IPS DF 6.9 (cell line): ENCODE measurements around the gene PLCB1.

Source experiments
- DNase-seq: peaks from one replicate; pipeline ENCODE4 v3.0.0-alpha.2; 2013; ENCODE audit warnings: low read depth, low spot score
- H3K27ac ChIP-seq: one replicate; pipeline ENCODE4 v1.5.1; 2013; ENCODE audit warnings: low read length, control low read depth
- H3K27me3 ChIP-seq: 2 replicates; pipeline ENCODE4 v1.6.1; 2013; ENCODE audit warnings: mild to moderate bottlenecking, low read length; ENCODE audit not compliant: control insufficient read depth, insufficient read depth
- H3K36me3 ChIP-seq: 2 replicates; pipeline ENCODE4 v1.6.1; 2013; ENCODE audit warnings: low read length; ENCODE audit not compliant: control insufficient read depth, insufficient read depth
- H3K4me1 ChIP-seq: 2 replicates; pipeline ENCODE4 v1.6.1; 2013; ENCODE audit warnings: low read length; ENCODE audit not compliant: control insufficient read depth, insufficient read depth
- H3K4me3 ChIP-seq: 2 replicates; pipeline ENCODE4 v1.5.1; 2013; ENCODE audit warnings: mild to moderate bottlenecking, low read length
- H3K9me3 ChIP-seq: 2 replicates; pipeline ENCODE4 v1.6.1; 2013; ENCODE audit warnings: low read length, inconsistent platforms; ENCODE audit not compliant: control insufficient read depth, insufficient read depth
- WGBS: extraction: QIAGEN DNeasy Blood & Tissue Kit; methylation state at CpG from one replicate; pipeline ENCODE4 v1.1.7; 2013; ENCODE audit warnings: mixed read lengths, missing lambda C conversion rate; ENCODE audit not compliant: insufficient read length, insufficient coverage; 5-methylcytosine and 5-hydroxymethylcytosine counted together

Gene PLCB1

GRCh38 chr20:8183526-8183925, 51.5 kb downstream of the PLCB1 start:
- WGBS, result no CpG with 5 or more reads among the region's 2 CpGs
- no peaks in the 10 kb centered on the region for H3K27me3 ChIP-seq
- H3K4me3 ChIP-seq, result no peak overlapping the region
- no peak for DNase-seq
- no peaks in the 10 kb centered on the region for H3K4me1 ChIP-seq
- H3K36me3 ChIP-seq, result no peaks in the 10 kb centered on the region
- H3K9me3 ChIP-seq, result no peaks in the 10 kb centered on the region
- no peak overlapping the region for H3K27ac ChIP-seq

GRCh38 chr20:8187740-8188139, 55.7 kb downstream of the PLCB1 start:
- no peaks in the 10 kb centered on the region for H3K9me3 ChIP-seq
- DNase-seq, result no peak
- no peak overlapping the region for H3K27ac ChIP-seq
- H3K4me1 ChIP-seq, result no peaks in the 10 kb centered on the region
- H3K36me3 ChIP-seq, result no peaks in the 10 kb centered on the region
- no peaks in the 10 kb centered on the region for H3K27me3 ChIP-seq
- WGBS, result no CpG with 5 or more reads among the region's 2 CpGs
- no peak overlapping the region for H3K4me3 ChIP-seq

DNA sequence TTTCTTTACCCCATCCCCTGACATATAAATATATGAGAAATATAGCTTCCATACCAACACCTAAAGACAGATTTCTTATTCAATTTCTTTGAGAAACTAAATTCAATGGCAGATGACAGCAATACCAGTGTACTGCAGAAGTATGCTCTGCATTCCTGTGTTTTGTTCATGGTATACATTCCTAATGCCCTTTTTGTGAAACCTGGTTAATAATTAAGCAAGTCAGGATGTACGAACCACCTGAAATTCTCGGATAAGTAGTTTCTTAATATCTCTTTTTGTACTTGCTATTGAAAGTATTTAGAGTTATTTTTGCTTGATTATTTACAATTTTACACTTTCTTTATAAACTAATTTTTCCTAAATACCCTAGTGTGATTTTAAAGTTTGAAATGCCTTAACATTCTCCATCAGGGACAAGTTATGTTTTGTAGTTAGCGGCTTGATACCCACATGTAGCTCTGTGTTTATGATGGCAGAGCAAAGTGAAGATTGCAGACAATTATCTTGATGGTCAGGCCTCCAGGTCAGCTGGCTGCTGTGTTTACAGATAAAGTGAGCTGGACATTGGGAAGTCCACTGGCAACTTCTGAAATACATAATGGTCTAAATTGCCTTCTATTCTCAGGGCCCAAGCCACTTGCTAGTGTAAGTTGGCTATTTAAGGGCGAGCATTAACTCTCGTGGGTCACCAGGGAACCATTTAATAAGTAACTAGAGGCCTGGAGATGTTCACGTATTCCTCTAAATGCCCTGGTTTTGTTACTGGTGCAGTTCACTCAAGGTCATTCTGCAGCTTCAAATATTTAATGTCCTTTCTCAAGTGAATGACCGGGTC, 58.2 kb downstream of the PLCB1 start:
- no peak for DNase-seq
- H3K27me3 ChIP-seq, result no peaks in the 10 kb centered on the region
- WGBS, result no CpG with 5 or more reads among the region's 7 CpGs

DNA sequence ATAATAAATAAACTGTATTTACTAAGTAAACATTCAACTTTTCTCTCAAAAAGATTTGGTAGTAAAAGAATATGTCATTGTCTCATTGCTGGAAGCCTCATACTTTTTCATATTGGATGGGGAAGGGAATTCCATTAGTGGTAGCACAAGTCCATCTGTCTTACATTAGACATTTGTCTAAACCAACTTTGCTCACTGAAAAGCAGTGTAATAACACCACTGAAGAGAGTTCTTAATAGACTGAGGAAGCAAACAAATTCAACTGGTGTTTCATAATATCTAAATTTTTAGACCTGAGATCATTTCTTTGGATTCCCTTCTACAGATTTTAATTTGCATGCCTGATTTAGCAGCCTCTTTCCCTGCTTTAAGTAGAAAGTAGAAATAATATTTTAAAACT, 62.7 kb downstream of the PLCB1 start:
- Histone ChIP-seq H3K27me3 (no peaks in the 10 kb centered on the region), H3K9me3 (no peaks in the 10 kb centered on the region), H3K27ac (no peak overlapping the region), H3K4me1 (no peaks in the 10 kb centered on the region), H3K4me3 (no peak overlapping the region), H3K36me3 (no peaks in the 10 kb centered on the region)
- no peak for DNase-seq

More for the DNA sequence above, 58.2 kb downstream of the PLCB1 start:
- Histone ChIP-seq H3K27ac (no peak overlapping the region), H3K4me3 (no peak overlapping the region), H3K4me1 (no peaks in the 10 kb centered on the region), H3K36me3 (no peaks in the 10 kb centered on the region), H3K9me3 (no peaks in the 10 kb centered on the region)

- H3K36me3 ChIP-seq, result no peaks in the 10 kb centered on the region
- H3K27ac ChIP-seq, result no peak overlapping the region
- DNase-seq, result no peak
- H3K4me3 ChIP-seq, result no peak overlapping the region
- WGBS, result no CpG with 5 or more reads among the region's 1 CpG
- no peaks in the 10 kb centered on the region for H3K4me1 ChIP-seq
- H3K27me3 ChIP-seq, result no peaks in the 10 kb centered on the region
- H3K9me3 ChIP-seq, result no peaks in the 10 kb centered on the region
These were observed 64.0 kb downstream of the PLCB1 start for GRCh38 chr20:8196096-8196495.

DNA sequence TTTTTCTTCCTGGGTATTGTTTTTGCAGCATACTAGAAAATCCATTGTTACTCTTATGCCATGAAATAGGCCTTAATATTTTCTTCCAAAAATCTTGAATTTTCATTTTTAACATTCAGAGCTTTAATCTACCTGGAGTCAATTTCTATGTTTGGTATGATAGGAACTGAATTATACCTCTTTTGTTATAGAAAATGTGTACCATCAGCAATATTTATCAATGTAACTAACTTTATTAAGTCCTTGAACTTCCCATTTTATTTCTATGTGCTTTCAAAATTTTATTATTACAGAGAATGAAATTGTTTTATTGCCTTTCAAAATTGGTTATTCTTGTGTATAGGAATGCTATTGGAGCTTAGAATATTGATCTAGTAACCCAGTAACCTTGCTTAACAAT, 68.2 kb downstream of the PLCB1 start:
- Histone ChIP-seq H3K27ac (no peak overlapping the region), H3K9me3 (no peaks in the 10 kb centered on the region), H3K36me3 (no peaks in the 10 kb centered on the region), H3K27me3 (no peaks in the 10 kb centered on the region), H3K4me3 (no peak overlapping the region), H3K4me1 (no peaks in the 10 kb centered on the region)
- DNase-seq, result no peak

DNA sequence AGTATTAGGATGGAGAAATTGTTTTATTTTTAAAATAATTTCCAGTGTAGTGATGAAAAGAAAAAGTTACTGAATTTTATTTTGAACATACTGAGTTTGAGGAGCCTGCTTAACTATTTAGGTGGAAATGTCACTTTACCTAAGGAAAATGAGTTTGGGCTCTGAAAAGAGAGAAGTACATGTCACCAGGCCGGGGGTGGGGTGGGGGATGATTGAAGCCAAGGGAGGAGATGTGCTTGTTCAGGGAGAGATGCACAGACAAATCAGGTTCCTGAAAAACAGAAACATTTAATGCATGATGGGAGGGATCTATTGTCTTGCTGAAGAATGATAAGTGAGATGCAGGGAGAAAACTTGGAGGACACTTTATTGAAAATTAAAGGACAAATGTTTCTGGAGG, 71.3 kb downstream of the PLCB1 start:
- no peaks in the 10 kb centered on the region for H3K4me1 ChIP-seq

GRCh38 chr20:8205996-8206395, 73.9 kb downstream of the PLCB1 start:
- Histone ChIP-seq H3K4me3 (no peak overlapping the region), H3K27me3 (no peaks in the 10 kb centered on the region), H3K27ac (no peak overlapping the region), H3K36me3 (no peaks in the 10 kb centered on the region), H3K4me1 (no peaks in the 10 kb centered on the region), H3K9me3 (no peaks in the 10 kb centered on the region)
- WGBS, result no CpG with 5 or more reads among the region's 1 CpG
- DNase-seq, result no peak

More for the DNA sequence above, 71.3 kb downstream of the PLCB1 start:
- Histone ChIP-seq H3K36me3 (no peaks in the 10 kb centered on the region), H3K27me3 (no peaks in the 10 kb centered on the region), H3K9me3 (no peaks in the 10 kb centered on the region), H3K4me3 (no peak overlapping the region), H3K27ac (no peak overlapping the region)
- DNase-seq, result no peak
- no CpG with 5 or more reads among the region's 1 CpG for WGBS

GRCh38 chr20:8208226-8208625, 76.2 kb downstream of the PLCB1 start:
- H3K27me3 ChIP-seq, result no peaks in the 10 kb centered on the region
- H3K4me3 ChIP-seq, result no peak overlapping the region
- no CpG with 5 or more reads among the region's 1 CpG for WGBS
- H3K9me3 ChIP-seq, result no peaks in the 10 kb centered on the region
- no peaks in the 10 kb centered on the region for H3K36me3 ChIP-seq
- no peak overlapping the region for H3K27ac ChIP-seq
- DNase-seq, result no peak
- no peaks in the 10 kb centered on the region for H3K4me1 ChIP-seq

DNA sequence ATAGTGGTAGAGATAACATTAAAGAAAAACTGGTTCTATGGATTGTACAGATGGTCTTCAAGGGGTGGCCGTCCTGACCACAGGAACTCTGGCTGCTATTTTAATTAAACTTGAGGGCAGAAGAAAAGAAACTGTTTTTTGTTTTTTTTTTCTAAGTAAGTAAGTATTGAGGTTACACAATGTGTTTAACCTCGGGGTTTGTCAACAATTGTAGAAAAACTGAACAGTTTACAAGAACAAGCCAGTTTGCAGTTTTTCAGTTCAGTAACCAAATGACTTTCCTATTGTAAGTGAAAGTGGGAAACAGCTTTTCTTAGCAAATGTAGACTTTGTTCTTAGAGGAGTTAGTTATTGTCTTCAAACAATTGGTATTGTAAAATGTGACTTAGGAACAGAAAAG, 77.0 kb downstream of the PLCB1 start:
- H3K36me3 ChIP-seq, result no peaks in the 10 kb centered on the region
- H3K27me3 ChIP-seq, result no peaks in the 10 kb centered on the region
- WGBS, result no CpG with 5 or more reads among the region's 2 CpGs
- H3K9me3 ChIP-seq, result no peaks in the 10 kb centered on the region
- no peak overlapping the region for H3K27ac ChIP-seq
- no peak for DNase-seq
- H3K4me1 ChIP-seq, result no peaks in the 10 kb centered on the region
- H3K4me3 ChIP-seq, result no peak overlapping the region

GRCh38 chr20:8210749-8211148, 78.7 kb downstream of the PLCB1 start:
- Histone ChIP-seq H3K36me3 (no peaks in the 10 kb centered on the region), H3K27ac (no peak overlapping the region), H3K27me3 (no peaks in the 10 kb centered on the region), H3K4me3 (no peak overlapping the region), H3K4me1 (no peaks in the 10 kb centered on the region), H3K9me3 (no peaks in the 10 kb centered on the region)
- no peak for DNase-seq
- no CpG with 5 or more reads among the region's 1 CpG for WGBS
